Stimulated activated naive B cell treated with anti-CD40 and anti-IgM and Interleukin-4, amounts not matched to agents 10 μg/mL and 1 μg/mL and 100 μg/mL, for 72 hours (primary cell): Measurements from ENCODE around the gene ARHGEF6.
"Not testable (repeated sequence)": the region's sequence is repeated elsewhere in the genome, so short reads cannot be mapped to it uniquely, and the experiment has no call there.

Source experiments
- ATAC-seq, 2 donors: fragments of 150-1000 bp; cut with Tn5 transposase; replicated peaks; 2 replicates each; pipeline ENCODE4 v1.10.0; 2021; ENCODE audit warnings: moderate library complexity in 1 of 2
- DNase-seq: peaks from one replicate; pipeline ENCODE4 v3.0.0; 2021
- H3K27ac Mint-ChIP-seq: one replicate; pipeline ENCODE4 v1.8.0; 2022; ENCODE audit warnings: mild to moderate bottlenecking, mixed read lengths
- H3K27me3 Mint-ChIP-seq, 2 donors: one replicate each; pipeline ENCODE4 v1.8.0; 2022; ENCODE audit warnings: mixed read lengths in 2 of 2
- H3K36me3 Mint-ChIP-seq, 2 donors: one replicate each; pipeline ENCODE4 v1.8.0; 2022; ENCODE audit warnings: mixed read lengths in 2 of 2, mild to moderate bottlenecking in 1 of 2
- H3K4me1 Mint-ChIP-seq, 2 donors: one replicate each; pipeline ENCODE4 v1.8.0; 2022; ENCODE audit warnings: mixed read lengths in 2 of 2, mild to moderate bottlenecking in 1 of 2
- H3K4me3 Mint-ChIP-seq, 2 donors: one replicate each; pipeline ENCODE4 v1.8.0; 2022; ENCODE audit warnings: mild to moderate bottlenecking in 2 of 2, mixed read lengths in 2 of 2, moderate library complexity in 1 of 2
- H3K9me3 Mint-ChIP-seq, 2 donors: one replicate each; pipeline ENCODE4 v1.8.0; 2022; ENCODE audit warnings: mixed read lengths in 2 of 2, mild to moderate bottlenecking in 1 of 2

Gene ARHGEF6

DNA sequence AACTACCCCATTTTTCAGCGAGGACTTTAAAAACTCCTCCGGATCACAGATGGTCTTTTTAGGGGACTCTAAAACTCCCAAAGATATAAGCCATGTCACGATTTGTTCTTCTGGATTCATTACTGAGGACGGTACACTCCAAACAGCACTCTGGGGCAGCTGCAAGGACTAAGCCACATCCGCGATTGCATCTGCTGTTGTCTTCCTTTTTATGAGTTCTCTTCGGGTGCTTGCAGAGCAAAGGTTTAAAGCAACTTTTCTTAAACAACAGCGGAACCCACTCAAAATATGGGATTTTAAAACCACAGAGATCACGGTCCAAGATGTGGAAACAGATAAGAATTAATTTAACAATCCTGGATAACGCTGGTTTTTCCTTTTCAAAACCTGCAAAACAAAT, at the start of gene ARHGEF6:
TSS of gene ARHGEF6 (minus strand) at position 170 of the 400 bp plus-strand sequence. CDS start at position 120, 50 bp downstream.
- Mint-ChIP-seq H3K27me3 (no peaks in the 10 kb centered on the region), H3K36me3 (no peaks in the 10 kb centered on the region), H3K4me1 (peaks cover 24 to 37% of the 10 kb centered on the region in 2 donors), H3K27ac (peak within 1 kb of the TSS; percentile 91), H3K9me3 (no peaks in the 10 kb centered on the region), H3K4me3 (peak within 1 kb of the TSS; percentile 81 to 83)
- DNase-seq (no peak), ATAC-seq (peak; percentile 48 to 52)

DNA sequence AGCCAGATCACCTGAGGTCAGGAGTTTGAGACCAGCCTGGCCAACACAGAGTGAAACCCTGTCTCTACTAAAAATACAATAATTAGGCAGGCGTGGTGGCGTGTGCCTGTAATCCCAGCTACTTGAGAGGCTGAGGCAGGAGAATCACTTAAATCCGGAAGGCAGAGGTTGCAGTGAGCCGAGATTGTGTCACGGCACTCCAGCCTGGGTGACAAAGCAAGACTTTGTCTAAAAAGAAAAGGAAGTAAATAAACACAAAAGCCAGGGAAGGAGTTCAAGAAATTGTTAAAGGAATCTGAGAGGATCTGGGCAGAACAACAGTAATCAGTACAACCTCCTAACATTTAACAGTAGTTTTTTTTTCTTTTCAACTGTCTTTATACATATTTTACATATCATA, 48.7 kb upstream of the ARHGEF6 start:
- Mint-ChIP-seq H3K4me1 (no peaks in the 10 kb centered on the region), H3K36me3 (no peaks in the 10 kb centered on the region), H3K4me3 (no peak overlapping the region), H3K9me3 (no peaks in the 10 kb centered on the region), H3K27me3 (no peaks in the 10 kb centered on the region), H3K27ac (no peak overlapping the region)
- DNase-seq (no peak), ATAC-seq (no peak)

DNA sequence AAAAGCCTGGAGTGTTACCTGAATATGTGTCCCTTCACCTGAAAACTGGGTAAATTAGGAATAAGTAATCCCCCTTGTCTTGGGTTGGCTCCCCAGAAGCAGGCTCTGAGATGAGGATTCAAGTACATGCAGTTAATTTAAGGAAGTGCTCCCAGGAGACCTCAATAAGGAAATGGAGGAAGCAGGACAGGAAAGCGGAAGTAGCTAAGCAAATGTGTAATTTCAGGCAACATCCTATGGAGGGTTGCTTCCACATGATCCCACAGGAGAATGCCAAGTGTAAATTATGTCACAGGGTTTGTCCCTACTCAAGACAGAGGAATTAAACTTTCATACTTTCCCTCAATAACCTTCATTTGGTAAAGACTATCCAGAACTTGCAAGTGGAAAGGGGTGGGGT, 48.1 kb upstream of the ARHGEF6 start:
- Mint-ChIP-seq H3K27ac (no peak overlapping the region), H3K36me3 (no peaks in the 10 kb centered on the region), H3K4me3 (no peak overlapping the region), H3K27me3 (no peaks in the 10 kb centered on the region), H3K9me3 (no peaks in the 10 kb centered on the region), H3K4me1 (no peaks in the 10 kb centered on the region)
- no peak for ATAC-seq
- DNase-seq: no peak

GRCh38 chrX:136827026-136827425, 46.3 kb upstream of the ARHGEF6 start:
- H3K27ac Mint-ChIP-seq: no peak overlapping the region
- DNase-seq (no peak), ATAC-seq (no peak)
- no peaks in the 10 kb centered on the region for H3K9me3 Mint-ChIP-seq
- no peaks in the 10 kb centered on the region for H3K27me3 Mint-ChIP-seq
- no peak overlapping the region for H3K4me3 Mint-ChIP-seq
- H3K36me3 Mint-ChIP-seq: no peaks in the 10 kb centered on the region
- H3K4me1 Mint-ChIP-seq: no peaks in the 10 kb centered on the region

DNA sequence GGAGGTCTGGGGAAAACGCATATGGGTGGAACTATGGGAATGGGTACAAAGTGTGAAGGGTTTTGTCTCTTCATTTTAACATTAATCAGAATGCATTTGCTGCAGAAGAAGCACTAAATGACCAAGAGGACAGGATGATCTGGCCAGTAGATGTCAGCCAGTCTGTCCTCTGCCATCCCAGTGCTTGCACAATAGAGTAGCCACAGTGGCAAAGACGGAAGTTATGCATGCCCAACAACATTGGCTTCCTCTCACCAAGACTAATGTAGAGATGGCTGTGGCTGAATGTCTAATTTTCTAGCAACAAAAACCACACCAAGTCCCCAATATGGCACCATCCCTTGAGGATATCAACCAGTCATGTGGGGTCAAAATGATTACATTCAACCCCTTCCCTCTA, 45.0 kb upstream of the ARHGEF6 start:
- Mint-ChIP-seq H3K36me3 (no peaks in the 10 kb centered on the region), H3K27ac (no peak overlapping the region), H3K4me1 (no peaks in the 10 kb centered on the region), H3K4me3 (no peak overlapping the region), H3K9me3 (no peaks in the 10 kb centered on the region), H3K27me3 (no peaks in the 10 kb centered on the region)
- ATAC-seq: no peak
- no peak for DNase-seq

DNA sequence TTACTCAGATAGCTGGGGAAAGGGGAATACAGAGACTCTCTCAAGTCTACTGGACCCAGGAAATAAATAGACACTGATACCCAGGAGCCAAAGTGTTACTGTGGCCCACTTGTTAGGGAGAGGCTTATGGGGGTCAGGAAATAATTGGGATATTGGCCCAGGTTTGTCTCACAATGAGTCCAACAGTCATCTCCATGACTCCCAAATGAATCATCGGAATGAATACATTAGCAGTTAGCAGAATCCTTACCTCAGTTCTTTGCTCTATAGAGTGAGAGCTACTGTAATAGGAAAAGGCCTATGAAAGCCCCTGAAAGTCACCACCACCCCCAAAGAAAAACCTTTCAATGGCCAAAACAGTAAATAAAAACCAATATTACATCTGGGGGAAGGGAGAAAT, 42.4 kb upstream of the ARHGEF6 start:
- DNase-seq: no peak
- no peaks in the 10 kb centered on the region for H3K36me3 Mint-ChIP-seq
- no peaks in the 10 kb centered on the region for H3K9me3 Mint-ChIP-seq
- H3K27ac Mint-ChIP-seq: no peak overlapping the region
- H3K4me3 Mint-ChIP-seq: no peak overlapping the region
- H3K4me1 Mint-ChIP-seq: no peaks in the 10 kb centered on the region
- ATAC-seq: no peak
- no peaks in the 10 kb centered on the region for H3K27me3 Mint-ChIP-seq

DNA sequence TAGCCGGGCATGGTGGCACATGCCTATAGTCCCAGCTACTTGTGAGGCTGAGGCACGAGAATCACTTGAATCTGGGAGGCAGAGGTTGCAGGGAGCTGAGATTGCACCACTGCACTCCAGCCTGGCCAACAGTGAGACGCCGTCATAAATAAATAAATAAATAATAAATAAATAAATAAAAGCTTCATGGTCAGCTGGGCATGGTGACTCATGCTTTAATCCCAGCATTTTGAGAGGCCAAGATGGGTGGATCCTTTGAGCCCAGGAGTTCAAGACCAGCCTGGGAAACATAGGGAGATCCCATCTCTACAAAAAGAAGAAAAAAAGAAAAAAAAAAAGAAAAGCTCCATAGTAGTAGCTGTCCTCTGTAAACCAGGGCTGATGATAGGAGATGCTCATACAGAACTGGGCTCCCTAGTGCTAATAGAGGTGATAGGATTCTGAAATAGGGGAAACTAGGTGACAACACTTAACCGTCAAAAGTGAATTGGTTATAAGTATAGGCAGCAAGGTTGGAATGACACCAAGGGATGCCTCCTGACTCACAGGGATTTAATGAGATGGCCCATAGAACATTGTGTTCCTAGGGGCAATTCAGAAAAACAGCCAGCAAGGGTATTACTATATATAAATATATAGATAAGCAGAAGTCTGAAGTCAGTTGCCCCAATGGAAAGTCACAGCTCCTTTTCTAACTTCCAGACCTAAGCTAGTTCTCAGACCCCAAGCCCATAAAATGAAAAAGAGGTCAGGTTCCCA, 41.8 kb upstream of the ARHGEF6 start:
- Mint-ChIP-seq H3K4me3 (no peak overlapping the region), H3K27me3 (no peaks in the 10 kb centered on the region), H3K9me3 (no peaks in the 10 kb centered on the region), H3K27ac (no peak overlapping the region), H3K36me3 (no peaks in the 10 kb centered on the region), H3K4me1 (no peaks in the 10 kb centered on the region)
- DNase-seq (no peak), ATAC-seq (no peak)

DNA sequence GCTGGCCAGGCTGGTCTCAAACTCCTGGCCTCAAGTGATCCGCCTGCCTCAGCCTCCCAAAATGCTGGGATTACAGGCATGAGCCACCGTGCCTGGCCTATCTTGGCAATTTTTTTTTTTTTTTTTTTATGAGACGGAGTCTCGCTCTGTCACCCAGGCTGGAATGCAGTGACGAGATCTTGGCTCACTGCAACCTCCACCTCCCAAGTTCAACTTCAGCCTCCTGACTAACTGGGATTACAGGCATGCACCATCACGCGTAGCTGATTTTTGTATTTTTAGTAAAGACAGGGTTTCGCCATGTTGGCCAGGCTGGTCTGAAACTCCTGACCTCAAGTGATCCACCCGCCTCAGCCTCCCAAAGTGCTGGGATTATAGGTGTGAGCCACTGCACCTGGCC, 39.0 kb upstream of the ARHGEF6 start:
- not testable (repeated sequence) for ATAC-seq, H3K4me3 Mint-ChIP-seq, H3K36me3 Mint-ChIP-seq, DNase-seq, H3K9me3 Mint-ChIP-seq, H3K27me3 Mint-ChIP-seq, H3K4me1 Mint-ChIP-seq, H3K27ac Mint-ChIP-seq

- Mint-ChIP-seq H3K4me3 (no peak overlapping the region), H3K36me3 (no peaks in the 10 kb centered on the region), H3K4me1 (no peaks in the 10 kb centered on the region), H3K27ac (no peak overlapping the region), H3K27me3 (no peaks in the 10 kb centered on the region), H3K9me3 (no peaks in the 10 kb centered on the region)
- DNase-seq: no peak
- no peak for ATAC-seq
Measured at GRCh38 chrX:136819031-136819703, 38.4 kb upstream of the ARHGEF6 start.

DNA sequence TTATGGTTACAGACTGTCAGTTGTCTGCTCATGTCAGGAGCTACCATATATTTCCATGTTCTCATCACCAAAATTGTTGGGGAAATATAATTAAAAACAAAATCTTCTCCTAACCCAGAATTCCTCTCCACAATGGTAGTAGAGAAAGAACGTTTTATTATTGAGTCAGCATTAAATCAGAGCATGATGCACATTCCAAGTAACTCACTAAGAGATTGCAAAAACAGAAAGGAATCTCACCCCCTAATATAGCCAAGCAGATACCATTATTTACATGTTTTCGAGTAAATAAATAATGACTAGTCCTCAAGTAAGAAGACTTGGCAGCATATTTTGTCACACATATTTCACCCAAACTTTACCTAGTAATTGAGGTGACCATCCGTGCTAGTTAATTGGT, 36.2 kb upstream of the ARHGEF6 start:
- ATAC-seq: no peak
- DNase-seq: no peak

DNA sequence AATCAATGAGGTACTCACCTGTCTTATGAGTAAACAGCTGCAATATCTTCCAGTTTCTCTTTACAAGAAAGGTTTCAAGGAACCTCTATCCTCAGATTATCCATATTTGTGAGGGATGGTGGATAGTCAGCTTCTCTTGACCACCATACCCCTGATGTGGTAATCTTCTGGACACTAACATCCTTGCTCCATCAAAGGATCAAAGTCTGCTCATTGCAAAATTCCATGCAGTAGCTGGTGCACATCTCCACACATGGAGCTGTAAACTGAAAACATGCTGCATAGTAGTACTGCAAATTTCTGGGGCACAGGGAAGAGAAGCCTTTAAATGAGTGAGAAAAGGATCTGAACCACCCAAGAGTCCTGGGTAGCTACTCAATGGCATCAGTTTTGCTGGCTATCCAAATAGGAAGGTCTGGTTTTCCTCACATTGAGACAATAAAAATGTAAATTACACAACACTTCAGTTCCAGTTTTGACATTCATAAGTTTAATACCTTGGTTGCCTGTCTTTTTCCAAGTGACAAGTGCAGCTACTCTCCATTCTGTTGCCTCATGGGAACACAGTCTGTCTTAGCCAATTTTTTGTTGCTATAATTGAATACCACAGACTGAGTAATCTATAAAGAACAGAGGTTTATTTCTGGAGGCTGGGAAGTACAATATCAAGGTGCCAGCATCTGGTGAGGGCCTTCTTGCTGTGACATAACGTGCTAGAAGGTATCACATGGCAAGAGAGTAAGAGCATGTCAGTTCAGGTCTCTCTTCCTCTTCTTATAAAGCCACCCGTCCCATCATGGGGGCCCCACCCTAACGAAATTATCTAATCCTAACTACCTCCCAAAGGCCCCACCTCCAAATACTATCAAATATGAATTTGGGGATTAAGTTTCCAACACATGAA, 34.4 kb upstream of the ARHGEF6 start:
- no peaks in the 10 kb centered on the region for H3K4me1 Mint-ChIP-seq
- H3K9me3 Mint-ChIP-seq: no peaks in the 10 kb centered on the region
- no peaks in the 10 kb centered on the region for H3K36me3 Mint-ChIP-seq
- DNase-seq: no peak
- H3K27me3 Mint-ChIP-seq: no peaks in the 10 kb centered on the region
- H3K4me3 Mint-ChIP-seq: no peak overlapping the region
- ATAC-seq: no peak
- no peak overlapping the region for H3K27ac Mint-ChIP-seq

More for the DNA sequence above, 36.2 kb upstream of the ARHGEF6 start:
- no peak overlapping the region for H3K27ac Mint-ChIP-seq
- no peaks in the 10 kb centered on the region for H3K9me3 Mint-ChIP-seq
- H3K27me3 Mint-ChIP-seq: no peaks in the 10 kb centered on the region
- H3K4me1 Mint-ChIP-seq: no peaks in the 10 kb centered on the region
- no peak overlapping the region for H3K4me3 Mint-ChIP-seq
- no peaks in the 10 kb centered on the region for H3K36me3 Mint-ChIP-seq

DNA sequence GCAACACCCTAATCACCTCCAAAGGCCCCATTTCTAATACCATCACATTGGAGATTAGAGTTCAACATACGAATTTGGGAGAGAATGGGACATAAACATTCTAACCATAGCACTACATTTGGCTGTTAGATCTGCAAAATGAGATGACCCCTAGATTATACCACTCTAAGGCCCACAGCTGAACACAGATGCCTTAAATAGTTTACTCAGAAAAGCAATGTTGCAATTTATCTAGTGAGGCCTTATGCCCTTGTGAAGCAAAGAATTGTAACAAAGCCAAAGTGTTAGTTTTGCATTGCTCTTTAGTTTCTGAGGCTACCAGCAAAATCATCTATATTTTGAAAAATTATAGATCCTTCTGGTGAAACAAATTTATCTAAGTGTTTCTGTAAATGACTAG, 31.6 kb upstream of the ARHGEF6 start:
- Mint-ChIP-seq H3K4me1 (no peaks in the 10 kb centered on the region), H3K36me3 (no peaks in the 10 kb centered on the region), H3K27me3 (no peaks in the 10 kb centered on the region), H3K27ac (no peak overlapping the region), H3K9me3 (no peaks in the 10 kb centered on the region), H3K4me3 (no peak overlapping the region)
- DNase-seq: no peak
- no peak for ATAC-seq

- H3K9me3 Mint-ChIP-seq: no peaks in the 10 kb centered on the region
- H3K27ac Mint-ChIP-seq: no peak overlapping the region
- H3K4me1 Mint-ChIP-seq: no peaks in the 10 kb centered on the region
- no peaks in the 10 kb centered on the region for H3K27me3 Mint-ChIP-seq
- ATAC-seq (no peak), DNase-seq (no peak)
- H3K4me3 Mint-ChIP-seq: no peak overlapping the region
- H3K36me3 Mint-ChIP-seq: no peaks in the 10 kb centered on the region
Measured at GRCh38 chrX:136810493-136810892, 29.8 kb upstream of the ARHGEF6 start.

- H3K9me3 Mint-ChIP-seq: no peaks in the 10 kb centered on the region
- no peak overlapping the region for H3K27ac Mint-ChIP-seq
- DNase-seq (no peak), ATAC-seq (no peak)
- no peaks in the 10 kb centered on the region for H3K36me3 Mint-ChIP-seq
- no peak overlapping the region for H3K4me3 Mint-ChIP-seq
- H3K27me3 Mint-ChIP-seq: no peaks in the 10 kb centered on the region
- no peaks in the 10 kb centered on the region for H3K4me1 Mint-ChIP-seq
Measured at GRCh38 chrX:136806891-136807410, 26.2 kb upstream of the ARHGEF6 start.
